ENCODE data around the gene SLC6A11. TPM values are rescaled to one million over a fixed set of nuclear protein-coding genes. Genes with fewer than 3 reads are reported as not detected.

Gene SLC6A11
- total RNA-seq, 4 donors from 2014 or later, result 0.30 to 0.44 (median 0.42) TPM; not detected in 1

DNA sequence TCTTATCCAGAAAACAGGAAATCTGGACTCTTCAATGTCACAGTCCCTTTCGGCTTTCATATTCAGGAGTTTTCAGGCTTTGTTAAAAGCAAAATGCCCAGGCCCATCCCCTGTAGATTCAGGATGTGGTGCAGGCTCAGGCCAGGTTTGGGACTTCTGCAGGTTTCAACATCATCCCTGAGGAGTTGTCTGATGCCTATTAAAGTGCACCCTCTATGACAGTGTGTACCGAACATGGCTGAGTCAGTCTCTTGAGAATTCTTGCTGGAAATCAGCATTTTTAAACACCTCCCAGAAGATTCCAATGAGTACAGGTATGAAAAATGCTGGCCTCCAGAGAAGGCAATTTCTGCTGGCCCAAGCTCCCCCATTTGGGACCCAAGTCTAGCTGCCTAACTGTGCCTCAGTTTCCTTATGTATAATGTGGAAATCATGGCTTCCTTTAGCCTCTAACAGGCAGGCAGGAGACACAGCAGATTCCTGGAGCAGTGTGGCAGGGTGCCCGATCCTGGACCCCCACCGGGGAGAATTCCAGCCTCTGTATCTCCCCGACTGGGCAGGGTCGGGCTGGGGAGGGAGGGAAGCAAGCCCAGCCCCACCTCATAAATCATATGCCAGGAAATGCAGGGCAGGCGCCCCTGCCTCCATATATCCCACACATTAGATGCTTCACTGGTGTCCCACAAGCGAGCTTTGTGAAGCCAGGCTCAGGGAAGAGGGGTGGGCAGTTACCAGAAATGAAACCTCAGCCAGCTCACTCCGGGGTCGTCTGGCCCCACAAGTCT, 44.4 kb upstream of the SLC6A11 start:
- peaks cover 0 to 17% of the 10 kb centered on the region in 2 donors for H3K27me3 ChIP-seq
- no peak for DNase-seq (ENCODE audit: low spot score in 2 of 2)

DNA sequence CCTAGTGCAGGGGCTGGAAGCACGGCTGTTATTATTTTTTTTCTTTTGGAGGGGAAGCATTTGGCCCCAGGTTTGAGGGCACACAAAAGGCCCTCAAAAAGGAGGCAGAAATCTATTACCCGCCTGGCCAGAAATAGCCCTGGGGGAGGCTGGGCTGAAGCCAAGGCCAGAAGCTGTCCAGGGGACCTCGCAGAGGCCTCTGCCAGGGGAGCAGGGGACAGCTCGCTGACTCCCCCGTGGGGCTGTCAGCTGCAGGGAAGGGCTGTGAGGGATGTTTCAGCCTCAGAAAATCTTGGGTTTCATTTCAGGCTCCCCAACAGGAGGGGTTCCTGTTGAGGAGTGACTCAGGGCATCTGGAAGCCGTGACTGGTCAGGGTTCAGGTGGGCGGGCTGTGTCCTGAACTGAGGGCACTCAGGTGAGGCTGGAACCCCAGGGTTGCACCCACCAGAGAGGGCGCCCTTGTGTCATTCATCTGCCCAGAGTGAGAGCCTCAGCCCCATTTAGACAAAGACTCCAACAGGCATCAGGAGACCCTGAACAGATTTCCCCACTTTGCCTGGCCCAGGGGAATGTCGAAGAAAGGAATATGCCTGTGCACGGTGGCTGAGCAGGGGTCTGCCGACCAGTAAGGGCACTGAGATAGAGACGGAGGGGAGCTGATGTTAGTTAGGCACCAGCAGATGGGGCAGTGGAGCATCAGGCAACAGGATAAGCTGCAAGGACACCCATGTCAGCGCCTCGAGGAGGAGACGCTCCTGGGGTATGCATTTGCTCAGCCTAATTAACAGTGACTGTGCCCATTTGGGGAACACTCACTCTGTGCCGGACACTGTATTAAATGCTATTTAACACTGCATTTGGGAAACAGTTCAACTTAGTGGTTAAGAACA, 43.5 kb upstream of the SLC6A11 start:
- Histone ChIP-seq H3K4me1 (no peaks in the 10 kb centered on the region), H3K27ac (no peak overlapping the region), H3K27me3 (peaks cover 0 to 17% of the 10 kb centered on the region in 2 donors), H3K36me3 (no peaks in the 10 kb centered on the region), H3K4me3 (no peak overlapping the region), H3K9me3 (peaks cover 0 to 19% (median 0%) of the 10 kb centered on the region in 4 donors)
- WGBS, 2 donors, result 31 to 33% methylated on average over 14 to 15 of the region's 16 CpGs
- TF ChIP-seq, protein P1, sequence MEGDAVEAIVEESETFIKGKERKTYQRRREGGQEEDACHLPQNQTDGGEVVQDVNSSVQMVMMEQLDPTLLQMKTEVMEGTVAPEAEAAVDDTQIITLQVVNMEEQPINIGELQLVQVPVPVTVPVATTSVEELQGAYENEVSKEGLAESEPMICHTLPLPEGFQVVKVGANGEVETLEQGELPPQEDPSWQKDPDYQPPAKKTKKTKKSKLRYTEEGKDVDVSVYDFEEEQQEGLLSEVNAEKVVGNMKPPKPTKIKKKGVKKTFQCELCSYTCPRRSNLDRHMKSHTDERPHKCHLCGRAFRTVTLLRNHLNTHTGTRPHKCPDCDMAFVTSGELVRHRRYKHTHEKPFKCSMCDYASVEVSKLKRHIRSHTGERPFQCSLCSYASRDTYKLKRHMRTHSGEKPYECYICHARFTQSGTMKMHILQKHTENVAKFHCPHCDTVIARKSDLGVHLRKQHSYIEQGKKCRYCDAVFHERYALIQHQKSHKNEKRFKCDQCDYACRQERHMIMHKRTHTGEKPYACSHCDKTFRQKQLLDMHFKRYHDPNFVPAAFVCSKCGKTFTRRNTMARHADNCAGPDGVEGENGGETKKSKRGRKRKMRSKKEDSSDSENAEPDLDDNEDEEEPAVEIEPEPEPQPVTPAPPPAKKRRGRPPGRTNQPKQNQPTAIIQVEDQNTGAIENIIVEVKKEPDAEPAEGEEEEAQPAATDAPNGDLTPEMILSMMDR (IDR thresholded peaks at IDR 0.05), result no peak
- DNase-seq (ENCODE audit: low spot score in 2 of 2), result no peak

More for the DNA sequence above, 44.4 kb upstream of the SLC6A11 start:
- Histone ChIP-seq H3K27ac (no peak overlapping the region), H3K9me3 (peaks cover 0 to 19% (median 0%) of the 10 kb centered on the region in 4 donors), H3K4me3 (no peak overlapping the region), H3K36me3 (no peaks in the 10 kb centered on the region), H3K4me1 (no peaks in the 10 kb centered on the region)
- no peak for TF ChIP-seq POLR2A (IDR thresholded peaks at IDR 0.05)
- no peak for TF ChIP-seq EP300 (IDR thresholded peaks at IDR 0.05)
- TF ChIP-seq, protein P1 (IDR thresholded peaks at IDR 0.05), result no peak
- WGBS, 2 donors, result 33 to 40% methylated on average over 10 of the region's 10 CpGs

DNA sequence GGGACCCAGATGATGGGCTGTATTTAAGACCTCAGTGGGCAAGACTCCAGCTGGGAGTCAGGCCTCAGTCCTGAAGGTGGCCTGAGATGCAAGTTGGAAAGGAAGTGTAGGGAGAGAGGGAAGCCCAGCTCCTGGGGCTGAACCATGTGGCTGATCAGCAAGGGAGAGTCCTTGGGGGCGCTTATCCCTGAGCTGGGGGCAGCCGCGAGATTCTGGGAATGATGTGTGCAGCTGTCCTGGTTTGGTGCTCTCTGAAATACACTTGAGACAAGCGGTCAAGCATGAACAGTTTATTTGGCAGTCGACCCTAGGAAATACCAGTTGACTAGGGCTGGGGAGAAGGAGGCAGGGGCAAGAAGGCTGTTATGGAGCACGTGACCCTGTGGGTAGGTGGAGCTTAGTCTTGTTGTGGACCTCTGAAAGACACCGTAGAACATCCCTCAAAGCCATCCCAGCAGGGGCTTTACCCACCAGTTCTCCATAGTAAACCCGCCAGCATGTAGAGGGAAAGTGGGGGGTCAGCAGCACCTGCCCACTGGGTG, 41.8 kb upstream of the SLC6A11 start:
- TF ChIP-seq, protein P1 (IDR thresholded peaks at IDR 0.05), result no peak
- no peak for TF ChIP-seq POLR2A (IDR thresholded peaks at IDR 0.05)
- TF ChIP-seq EP300 (IDR thresholded peaks at IDR 0.05), result no peak
- H3K9me3 ChIP-seq, result peaks cover 0 to 19% (median 0%) of the 10 kb centered on the region in 4 donors
- no peak overlapping the region for H3K27ac ChIP-seq
- H3K36me3 ChIP-seq, result no peaks in the 10 kb centered on the region
- DNase-seq (ENCODE audit: low spot score in 2 of 2), result no peak
- H3K4me1 ChIP-seq, result no peaks in the 10 kb centered on the region
- peaks cover 0 to 17% of the 10 kb centered on the region in 2 donors for H3K27me3 ChIP-seq
- H3K4me3 ChIP-seq, result no peak overlapping the region
- WGBS, 2 donors, result 70 to 75% methylated on average over 8 of the region's 8 CpGs

DNA sequence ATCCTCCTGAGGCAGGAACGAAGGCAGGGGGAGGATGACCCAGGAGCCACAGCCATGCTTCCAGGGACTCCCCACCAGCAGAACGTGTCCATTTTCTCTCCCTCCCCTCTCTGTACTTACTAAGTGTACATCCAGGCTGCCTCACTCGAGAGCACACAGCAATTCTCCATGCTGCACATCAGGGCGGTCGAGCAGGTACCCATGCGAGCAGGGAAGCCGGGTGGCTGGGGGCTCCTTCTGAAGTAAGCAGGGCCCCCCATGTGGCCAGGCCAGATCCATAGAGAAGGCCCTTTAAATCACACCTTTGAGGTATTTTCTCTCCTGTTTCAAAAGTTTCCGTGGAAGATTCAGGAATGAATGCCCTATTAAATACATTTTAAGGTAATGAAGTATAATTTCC, 41.2 kb upstream of the SLC6A11 start:
- whole genome bisulfite sequencing, 2 donors, result 72 to 83% methylated on average over 8 of the region's 8 CpGs
- H3K36me3 ChIP-seq, result no peaks in the 10 kb centered on the region
- peaks cover 0 to 17% of the 10 kb centered on the region in 2 donors for H3K27me3 ChIP-seq
- TF ChIP-seq EP300 (IDR thresholded peaks at IDR 0.05), result no peak
- TF ChIP-seq, protein P1 (IDR thresholded peaks at IDR 0.05), result no peak
- H3K27ac ChIP-seq, result no peak overlapping the region
- no peak overlapping the region for H3K4me3 ChIP-seq
- no peak for DNase-seq (ENCODE audit: low spot score in 2 of 2)
- H3K4me1 ChIP-seq, result no peaks in the 10 kb centered on the region
- peaks cover 0 to 19% (median 0%) of the 10 kb centered on the region in 4 donors for H3K9me3 ChIP-seq

All from tibial nerve (tissue), 4 donors.